ENCODE results near the gene DIDO1.

DNA sequence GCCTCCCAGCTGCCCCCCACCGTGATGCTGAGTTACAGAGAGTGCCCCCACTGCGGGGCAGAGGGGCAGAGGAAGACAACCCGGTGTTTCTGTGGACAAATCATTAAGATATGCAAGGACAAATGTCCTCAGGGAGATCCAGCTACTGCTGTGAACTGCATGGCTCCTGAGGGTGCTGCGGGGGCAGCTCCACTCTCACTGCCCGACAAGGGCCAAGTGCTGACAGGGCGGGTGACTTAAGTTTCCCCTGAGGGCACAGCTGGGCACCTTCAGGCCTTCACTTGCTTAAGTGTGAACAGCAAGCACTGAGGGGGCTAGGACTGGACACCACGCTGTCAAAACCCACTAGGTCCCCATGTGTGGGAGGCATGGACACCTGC is 38.5 kb downstream of the DIDO1 start:
- TF ChIP-seq, protein P1, sequence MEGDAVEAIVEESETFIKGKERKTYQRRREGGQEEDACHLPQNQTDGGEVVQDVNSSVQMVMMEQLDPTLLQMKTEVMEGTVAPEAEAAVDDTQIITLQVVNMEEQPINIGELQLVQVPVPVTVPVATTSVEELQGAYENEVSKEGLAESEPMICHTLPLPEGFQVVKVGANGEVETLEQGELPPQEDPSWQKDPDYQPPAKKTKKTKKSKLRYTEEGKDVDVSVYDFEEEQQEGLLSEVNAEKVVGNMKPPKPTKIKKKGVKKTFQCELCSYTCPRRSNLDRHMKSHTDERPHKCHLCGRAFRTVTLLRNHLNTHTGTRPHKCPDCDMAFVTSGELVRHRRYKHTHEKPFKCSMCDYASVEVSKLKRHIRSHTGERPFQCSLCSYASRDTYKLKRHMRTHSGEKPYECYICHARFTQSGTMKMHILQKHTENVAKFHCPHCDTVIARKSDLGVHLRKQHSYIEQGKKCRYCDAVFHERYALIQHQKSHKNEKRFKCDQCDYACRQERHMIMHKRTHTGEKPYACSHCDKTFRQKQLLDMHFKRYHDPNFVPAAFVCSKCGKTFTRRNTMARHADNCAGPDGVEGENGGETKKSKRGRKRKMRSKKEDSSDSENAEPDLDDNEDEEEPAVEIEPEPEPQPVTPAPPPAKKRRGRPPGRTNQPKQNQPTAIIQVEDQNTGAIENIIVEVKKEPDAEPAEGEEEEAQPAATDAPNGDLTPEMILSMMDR (IDR thresholded peaks at IDR 0.05), result no peak
- TF ChIP-seq POLR2A (IDR thresholded peaks at IDR 0.05), result no peak
